ENCODE results near the gene EYA2.

The EYA2 gene

DNA sequence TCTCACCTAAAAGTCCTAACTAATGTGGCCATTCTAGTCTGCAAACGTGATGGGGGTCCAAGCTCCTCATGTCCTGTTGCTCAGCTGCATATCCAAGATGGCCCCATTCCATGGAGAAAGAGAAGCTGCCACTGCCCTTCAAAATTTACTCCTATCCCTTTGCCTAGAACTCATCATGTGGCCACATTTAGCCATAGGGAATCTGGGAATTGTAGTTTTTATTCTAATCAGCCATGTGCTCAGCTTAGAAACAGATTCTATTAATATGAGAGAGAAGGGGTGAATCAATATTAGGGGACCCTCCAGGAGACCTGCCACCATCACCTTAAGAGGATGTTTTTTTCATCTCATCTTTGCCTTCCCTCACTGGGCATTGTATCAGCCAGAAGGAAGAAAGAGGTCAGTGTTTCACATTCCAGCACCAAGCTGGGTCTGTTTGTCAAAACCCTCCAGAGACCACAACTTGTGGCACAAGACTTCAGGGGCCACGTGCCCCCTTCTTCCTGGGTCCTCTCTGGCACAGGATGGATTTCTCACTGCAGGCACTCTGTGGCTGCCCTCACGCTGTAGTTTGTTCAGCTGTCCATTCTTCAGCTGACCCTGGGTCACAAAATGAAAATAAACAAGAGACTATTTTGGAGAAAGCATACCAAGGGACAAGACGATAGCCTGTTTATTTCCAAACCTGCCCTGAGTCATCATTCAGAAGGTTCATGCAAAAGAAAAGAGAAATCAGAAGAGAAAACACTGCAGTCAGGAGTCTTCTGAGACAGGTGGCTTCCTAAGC lies 172.0 kb downstream of the EYA2 start:
- no peak for DNase-seq (ENCODE audit: low read depth)
- no peak overlapping the region for H3K4me3 ChIP-seq (ENCODE audit: low read depth, low read length)
- TF ChIP-seq, protein P1, sequence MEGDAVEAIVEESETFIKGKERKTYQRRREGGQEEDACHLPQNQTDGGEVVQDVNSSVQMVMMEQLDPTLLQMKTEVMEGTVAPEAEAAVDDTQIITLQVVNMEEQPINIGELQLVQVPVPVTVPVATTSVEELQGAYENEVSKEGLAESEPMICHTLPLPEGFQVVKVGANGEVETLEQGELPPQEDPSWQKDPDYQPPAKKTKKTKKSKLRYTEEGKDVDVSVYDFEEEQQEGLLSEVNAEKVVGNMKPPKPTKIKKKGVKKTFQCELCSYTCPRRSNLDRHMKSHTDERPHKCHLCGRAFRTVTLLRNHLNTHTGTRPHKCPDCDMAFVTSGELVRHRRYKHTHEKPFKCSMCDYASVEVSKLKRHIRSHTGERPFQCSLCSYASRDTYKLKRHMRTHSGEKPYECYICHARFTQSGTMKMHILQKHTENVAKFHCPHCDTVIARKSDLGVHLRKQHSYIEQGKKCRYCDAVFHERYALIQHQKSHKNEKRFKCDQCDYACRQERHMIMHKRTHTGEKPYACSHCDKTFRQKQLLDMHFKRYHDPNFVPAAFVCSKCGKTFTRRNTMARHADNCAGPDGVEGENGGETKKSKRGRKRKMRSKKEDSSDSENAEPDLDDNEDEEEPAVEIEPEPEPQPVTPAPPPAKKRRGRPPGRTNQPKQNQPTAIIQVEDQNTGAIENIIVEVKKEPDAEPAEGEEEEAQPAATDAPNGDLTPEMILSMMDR (IDR thresholded peaks at IDR 0.05; ENCODE audit: control insufficient read depth, extremely low read depth, insufficient read depth) = no peak

DNA sequence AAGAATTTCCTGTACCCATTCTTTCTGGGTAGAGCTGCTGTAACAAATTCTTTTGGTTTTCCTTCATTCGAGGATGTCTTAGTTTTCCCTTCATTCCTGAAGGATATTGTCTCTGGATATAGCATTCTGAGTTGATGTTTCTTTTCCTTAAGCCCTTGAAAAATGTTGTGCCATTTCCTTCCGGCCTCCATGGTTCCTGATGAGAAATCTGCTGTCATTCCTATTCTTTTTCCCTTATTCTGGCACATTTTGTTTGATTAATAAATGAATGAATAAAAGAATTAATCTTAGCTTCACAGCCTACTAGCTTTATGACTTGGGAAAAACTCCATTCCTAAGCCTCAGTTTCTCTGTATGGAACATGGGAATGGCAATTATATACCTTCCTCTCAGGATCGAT lies 173.1 kb downstream of the EYA2 start:
- no peak for DNase-seq (ENCODE audit: low read depth)
- TF ChIP-seq, protein P1 (IDR thresholded peaks at IDR 0.05; ENCODE audit: control insufficient read depth, extremely low read depth, insufficient read depth) = no peak
- H3K4me3 ChIP-seq (ENCODE audit: low read depth, low read length) = no peak overlapping the region

DNA sequence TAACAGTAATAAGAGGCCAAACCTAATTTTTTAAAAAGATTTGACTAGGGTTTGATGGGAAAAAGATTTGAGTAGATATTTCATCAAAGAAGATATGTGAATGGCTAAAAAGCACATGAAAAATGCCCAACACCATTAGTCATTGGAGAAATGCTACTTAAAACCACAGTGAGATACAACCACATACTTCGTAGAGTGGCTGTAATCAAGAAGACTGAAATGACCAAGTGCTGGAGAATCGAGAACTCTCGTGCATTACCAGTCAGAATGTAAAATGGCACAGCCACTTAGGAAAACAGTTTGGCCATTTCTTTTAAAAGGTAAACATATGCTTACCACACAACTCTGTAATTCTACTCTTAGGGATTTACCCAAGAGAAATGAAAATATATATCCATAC lies 175.5 kb downstream of the EYA2 start:
- H3K4me3 ChIP-seq (ENCODE audit: low read depth, low read length) = no peak overlapping the region
- TF ChIP-seq, protein P1 (IDR thresholded peaks at IDR 0.05; ENCODE audit: control insufficient read depth, extremely low read depth, insufficient read depth) = no peak
- no peak for DNase-seq (ENCODE audit: low read depth)

DNA sequence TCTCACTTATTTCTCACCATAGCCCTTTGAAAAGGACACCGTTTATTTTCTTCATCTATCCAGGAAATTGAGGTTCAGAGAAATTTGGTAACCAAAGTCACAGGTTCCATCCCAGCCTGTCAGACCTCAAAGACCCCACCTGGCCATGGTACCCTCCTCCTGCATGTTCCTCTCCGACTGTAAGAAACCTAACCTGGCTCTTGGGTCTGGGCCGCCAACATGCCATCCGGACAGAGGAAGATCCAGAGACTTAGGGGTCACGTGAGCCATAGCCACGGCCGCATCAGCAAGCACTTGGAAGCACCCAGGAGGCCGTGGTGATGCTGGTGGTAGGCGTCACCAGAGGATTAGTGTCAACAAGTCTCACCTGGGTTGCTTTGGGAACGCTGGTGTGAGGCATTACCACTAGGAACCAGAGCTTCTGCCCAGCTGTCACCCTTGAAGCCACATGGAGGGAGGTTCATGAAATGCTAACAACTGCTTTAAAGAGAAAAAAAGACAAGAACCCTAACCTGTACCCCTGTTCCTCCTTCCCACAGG lies 177.1 kb downstream of the EYA2 start:
- H3K4me3 ChIP-seq (ENCODE audit: low read depth, low read length) = no peak overlapping the region
- TF ChIP-seq, protein P1 (IDR thresholded peaks at IDR 0.05; ENCODE audit: control insufficient read depth, extremely low read depth, insufficient read depth) = no peak
- no peak for DNase-seq (ENCODE audit: low read depth)

DNA sequence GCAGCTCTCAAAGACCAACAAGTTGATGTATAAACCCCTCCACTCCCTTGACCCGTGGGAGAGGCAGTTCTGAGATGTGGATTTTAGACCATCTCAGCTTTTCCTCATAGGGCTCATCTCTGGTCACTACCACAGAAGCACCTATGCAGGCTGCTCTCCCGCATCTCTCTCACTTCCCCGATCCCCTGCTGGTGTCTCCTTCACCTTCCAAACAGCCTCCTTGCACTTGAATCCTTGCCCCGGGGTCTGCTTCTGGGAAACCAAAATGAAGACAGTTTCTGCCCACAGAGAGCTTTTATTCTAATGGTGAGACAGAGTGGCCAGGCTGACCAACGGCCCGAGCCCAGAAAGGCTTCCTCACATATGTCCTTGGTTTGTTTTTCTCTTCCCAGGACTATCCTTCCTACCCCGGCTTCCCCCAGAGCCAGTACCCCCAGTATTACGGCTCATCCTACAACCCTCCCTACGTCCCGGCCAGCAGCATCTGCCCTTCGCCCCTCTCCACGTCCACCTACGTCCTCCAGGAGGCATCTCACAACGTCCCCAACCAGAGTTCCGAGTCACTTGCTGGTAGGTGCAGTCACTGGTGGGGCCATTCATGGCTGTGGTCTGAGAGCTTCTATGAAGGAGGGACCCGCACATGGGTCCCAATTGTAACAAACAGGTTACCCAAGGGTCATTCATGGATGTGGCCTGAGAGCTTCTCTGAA lies 179.3 kb downstream of the EYA2 start:
- DNase-seq (ENCODE audit: low read depth) = no peak
- H3K4me3 ChIP-seq (ENCODE audit: low read depth, low read length) = no peak overlapping the region
- TF ChIP-seq, protein P1 (IDR thresholded peaks at IDR 0.05; ENCODE audit: control insufficient read depth, extremely low read depth, insufficient read depth) = no peak

DNA sequence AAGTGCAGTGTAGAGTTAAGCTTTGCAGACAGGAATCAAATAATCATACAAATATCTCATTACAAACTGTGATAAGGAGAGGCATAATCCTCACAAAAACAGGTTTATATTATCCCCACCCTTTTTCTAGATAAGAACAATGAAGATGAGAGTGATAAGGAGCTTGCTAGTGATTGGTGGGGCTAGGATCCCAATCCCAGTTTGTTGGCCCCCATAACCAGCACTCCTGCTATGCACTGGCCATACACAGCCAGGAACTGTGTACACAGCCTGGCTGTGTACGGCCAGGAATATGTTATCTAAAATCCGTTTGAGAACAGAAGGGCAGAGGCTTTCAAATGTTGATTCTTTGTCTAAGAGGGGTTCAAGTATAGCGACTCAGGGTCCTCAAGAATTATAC lies 180.6 kb downstream of the EYA2 start:
- TF ChIP-seq, protein P1 (IDR thresholded peaks at IDR 0.05; ENCODE audit: control insufficient read depth, extremely low read depth, insufficient read depth) = no peak
- no peak for DNase-seq (ENCODE audit: low read depth)
- H3K4me3 ChIP-seq (ENCODE audit: low read depth, low read length) = no peak overlapping the region

Data from LNCaP clone FGC (cell line).